ENCODE data around the gene BEX5. TPM values are rescaled to one million over a fixed set of nuclear protein-coding genes. Genes with fewer than 3 reads are reported as not detected.

Gene BEX5
- total and polyA plus RNA-seq, 2 donors (not counting 1 experiment from before 2014, with no cell fraction given) = 0.91 to 1.2 TPM

DNA sequence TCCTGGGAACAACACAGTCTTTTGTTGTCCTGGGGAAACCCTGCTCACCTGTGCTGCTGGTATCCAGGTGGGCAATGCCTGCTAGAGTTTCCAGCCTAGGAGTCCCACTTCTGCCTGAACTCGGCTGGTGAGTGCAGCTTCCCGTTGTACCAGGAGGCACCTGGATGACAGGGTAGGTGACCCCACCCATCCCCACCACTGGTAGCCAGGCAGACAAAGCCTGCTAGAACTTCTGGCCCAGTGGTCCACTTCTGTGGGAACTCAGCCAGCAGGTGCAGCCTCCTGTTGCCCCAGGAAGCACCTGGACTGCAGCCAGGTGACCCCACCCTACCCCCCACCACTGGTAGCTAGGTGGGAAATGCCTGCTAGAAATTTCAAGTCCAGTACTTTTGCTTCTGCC, 40.0 kb downstream of the BEX5 start:
- Mint-ChIP-seq H3K27me3 (peaks cover 2% of the 10 kb centered on the region), H3K4me1 (no peaks in the 10 kb centered on the region), H3K4me3 (no peak overlapping the region), H3K9me3 (ENCODE audit: insufficient read depth) (no peaks in the 10 kb centered on the region), H3K27ac (no peak overlapping the region)
- H3K4me1 ChIP-seq (ENCODE audit: control insufficient read depth in 2 of 2, insufficient read depth in 2 of 2, low read length in 2 of 2) = no peaks in the 10 kb centered on the region
- no peak overlapping the region for H3K4me2 ChIP-seq (replicated peaks; ENCODE audit: low read depth, low read length, poor library complexity, severe bottlenecking)
- H3K27ac ChIP-seq (ENCODE audit: low read length in 2 of 2) = no peak overlapping the region
- no peaks in the 10 kb centered on the region for H3K79me2 ChIP-seq (ENCODE audit: control insufficient read depth, insufficient read depth, low read length)
- DNase-seq = no peak
- H3K9ac ChIP-seq (ENCODE audit: low read length) = no peak overlapping the region
- TF ChIP-seq EZH2 (IDR thresholded peaks at IDR 0.05; ENCODE audit: borderline replicate concordance, insufficient read depth, low read depth, low read length, poor library complexity, severe bottlenecking) = no peak
- TF ChIP-seq, protein P1, sequence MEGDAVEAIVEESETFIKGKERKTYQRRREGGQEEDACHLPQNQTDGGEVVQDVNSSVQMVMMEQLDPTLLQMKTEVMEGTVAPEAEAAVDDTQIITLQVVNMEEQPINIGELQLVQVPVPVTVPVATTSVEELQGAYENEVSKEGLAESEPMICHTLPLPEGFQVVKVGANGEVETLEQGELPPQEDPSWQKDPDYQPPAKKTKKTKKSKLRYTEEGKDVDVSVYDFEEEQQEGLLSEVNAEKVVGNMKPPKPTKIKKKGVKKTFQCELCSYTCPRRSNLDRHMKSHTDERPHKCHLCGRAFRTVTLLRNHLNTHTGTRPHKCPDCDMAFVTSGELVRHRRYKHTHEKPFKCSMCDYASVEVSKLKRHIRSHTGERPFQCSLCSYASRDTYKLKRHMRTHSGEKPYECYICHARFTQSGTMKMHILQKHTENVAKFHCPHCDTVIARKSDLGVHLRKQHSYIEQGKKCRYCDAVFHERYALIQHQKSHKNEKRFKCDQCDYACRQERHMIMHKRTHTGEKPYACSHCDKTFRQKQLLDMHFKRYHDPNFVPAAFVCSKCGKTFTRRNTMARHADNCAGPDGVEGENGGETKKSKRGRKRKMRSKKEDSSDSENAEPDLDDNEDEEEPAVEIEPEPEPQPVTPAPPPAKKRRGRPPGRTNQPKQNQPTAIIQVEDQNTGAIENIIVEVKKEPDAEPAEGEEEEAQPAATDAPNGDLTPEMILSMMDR (IDR thresholded peaks at IDR 0.05) = no peak
- no peak overlapping the region for H3K4me3 ChIP-seq (ENCODE audit: control extremely low read depth in 1 of 5, extremely low read depth in 1 of 5, insufficient read depth in 1 of 5, low read depth in 2 of 5, low read length in 4 of 5)
- H3K36me3 ChIP-seq (replicated peaks in 1 of 2; ENCODE audit: control extremely low read depth in 1 of 2, control insufficient read depth in 1 of 2, extremely low read depth in 1 of 2, insufficient read depth in 2 of 2, low read length in 1 of 2) = no peaks in the 10 kb centered on the region
- WGBS (ENCODE audit: insufficient coverage) = no CpG with 5 or more reads among the region's 2 CpGs
- no peak overlapping the region for H2AFZ ChIP-seq (ENCODE audit: insufficient read depth, low read depth, low read length, poor library complexity, severe bottlenecking)
- peaks cover 0 to 6% (median 0%) of the 10 kb centered on the region in 3 donors for H3K9me3 ChIP-seq (ENCODE audit: control extremely low read depth in 1 of 3, control insufficient read depth in 2 of 3, insufficient read depth in 1 of 3, low read length in 2 of 3)
- H3K27me3 ChIP-seq (replicated peaks in 1 of 4; ENCODE audit: control extremely low read depth in 1 of 4, control insufficient read depth in 3 of 4, insufficient read depth in 4 of 4, low read length in 3 of 4) = no peaks in the 10 kb centered on the region
- POLR2A ChIA-PET = no interaction called here
- ATAC-seq (ENCODE audit: low read depth) = no peak
- no peaks in the 10 kb centered on the region for H4K20me1 ChIP-seq (ENCODE audit: control insufficient read depth, insufficient read depth, low read length, poor library complexity, severe bottlenecking)
- CTCF ChIA-PET = no interaction called here
- intact Hi-C loops (cut with micrococcal nuclease) = no loop called here

DNA sequence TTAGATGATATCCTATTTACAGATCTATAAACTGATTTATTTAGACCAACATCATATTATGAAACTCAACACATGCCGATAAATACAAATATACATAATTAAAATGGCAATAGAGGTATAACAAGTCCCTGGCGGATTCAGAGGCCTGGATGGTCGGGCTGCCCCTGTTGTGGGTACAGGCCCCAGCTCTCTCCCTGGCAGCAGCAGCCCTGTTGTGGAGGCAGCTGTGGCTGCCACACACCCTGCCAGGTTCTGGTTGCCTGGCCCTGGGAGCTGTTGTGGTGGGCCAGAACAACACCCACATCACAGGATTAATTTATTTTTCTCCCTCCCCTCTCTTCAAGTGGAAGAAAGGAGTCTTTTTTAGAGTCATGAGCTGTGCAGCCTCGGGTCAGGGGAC, 42.4 kb downstream of the BEX5 start:
- DNase-seq = no peak
- Histone ChIP-seq H3K4me1 (ENCODE audit: control insufficient read depth in 2 of 2, insufficient read depth in 2 of 2, low read length in 2 of 2) (no peaks in the 10 kb centered on the region), H3K79me2 (ENCODE audit: control insufficient read depth, insufficient read depth, low read length) (no peaks in the 10 kb centered on the region), H2AFZ (ENCODE audit: insufficient read depth, low read depth, low read length, poor library complexity, severe bottlenecking) (no peak overlapping the region), H3K4me3 (ENCODE audit: control extremely low read depth in 1 of 5, extremely low read depth in 1 of 5, insufficient read depth in 1 of 5, low read depth in 2 of 5, low read length in 4 of 5) (no peak overlapping the region), H3K9ac (ENCODE audit: low read length) (no peak overlapping the region), H3K4me2 (replicated peaks; ENCODE audit: low read depth, low read length, poor library complexity, severe bottlenecking) (no peak overlapping the region), H3K27ac (ENCODE audit: low read length in 2 of 2) (no peak overlapping the region), H3K27me3 (replicated peaks in 1 of 4; ENCODE audit: control extremely low read depth in 1 of 4, control insufficient read depth in 3 of 4, insufficient read depth in 4 of 4, low read length in 3 of 4) (no peaks in the 10 kb centered on the region), H4K20me1 (ENCODE audit: control insufficient read depth, insufficient read depth, low read length, poor library complexity, severe bottlenecking) (no peaks in the 10 kb centered on the region), H3K36me3 (replicated peaks in 1 of 2; ENCODE audit: control extremely low read depth in 1 of 2, control insufficient read depth in 1 of 2, extremely low read depth in 1 of 2, insufficient read depth in 2 of 2, low read length in 1 of 2) (no peaks in the 10 kb centered on the region), H3K9me3 (ENCODE audit: control extremely low read depth in 1 of 3, control insufficient read depth in 2 of 3, insufficient read depth in 1 of 3, low read length in 2 of 3) (peaks cover 0 to 6% (median 0%) of the 10 kb centered on the region in 3 donors)
- Mint-ChIP-seq H3K4me3 (no peak overlapping the region), H3K27me3 (no peaks in the 10 kb centered on the region), H3K27ac (no peak overlapping the region), H3K4me1 (no peaks in the 10 kb centered on the region), H3K9me3 (ENCODE audit: insufficient read depth) (no peaks in the 10 kb centered on the region)
- ATAC-seq (ENCODE audit: low read depth) = no peak
- TF ChIP-seq, protein P1 (IDR thresholded peaks at IDR 0.05) = no peak
- CTCF ChIA-PET = no interaction called here
- POLR2A ChIA-PET = no interaction called here
- whole genome bisulfite sequencing (ENCODE audit: insufficient coverage) = 33% methylated on average over 1 of the region's 4 CpGs
- intact Hi-C loops (cut with micrococcal nuclease) = no loop called here

Other genes with a start within 250 kb of the BEX5 start
- 38.4 and 43.6 TPM in 2 replicates for gene ZMAT1, start 223.9 kb downstream of the BEX5 start, total RNA-seq
- 20.6 and 33.0 TPM in 2 replicates for gene ZMAT1, start 223.9 kb downstream of the BEX5 start, polyA plus RNA-seq
- not detected in 2 replicates for gene TCEAL2, start 30.3 kb downstream of the BEX5 start, total RNA-seq
- not detected in 2 replicates for gene TCEAL2, start 30.3 kb downstream of the BEX5 start, polyA plus RNA-seq
- gene TCEAL6, start 13.5 kb downstream of the BEX5 start, total RNA-seq = not detected in 2 replicates
- not detected in 2 replicates for gene TCEAL6, start 13.5 kb downstream of the BEX5 start, polyA plus RNA-seq
- not detected in 2 replicates for gene TCP11X1, start 59.3 kb upstream of the BEX5 start, total RNA-seq
- not detected in 2 replicates for gene TCP11X1, start 59.3 kb upstream of the BEX5 start, polyA plus RNA-seq
- not detected in 2 replicates for gene NXF2, start 91.2 kb upstream of the BEX5 start, total RNA-seq
- not detected in 2 replicates for gene NXF2, start 91.2 kb upstream of the BEX5 start, polyA plus RNA-seq

Data from B cell (primary cell).